GM18511 (cell line): Measurements from ENCODE around the gene DEPDC5.

Experiments used
- ATAC-seq: cut with Tn5 transposase; IDR thresholded peaks from one replicate; pipeline ENCODE4 v1.9.1; 2021; ENCODE audit warnings: mild to moderate bottlenecking, moderate library complexity; ENCODE audit not compliant: unreplicated experiment

Gene DEPDC5

DNA sequence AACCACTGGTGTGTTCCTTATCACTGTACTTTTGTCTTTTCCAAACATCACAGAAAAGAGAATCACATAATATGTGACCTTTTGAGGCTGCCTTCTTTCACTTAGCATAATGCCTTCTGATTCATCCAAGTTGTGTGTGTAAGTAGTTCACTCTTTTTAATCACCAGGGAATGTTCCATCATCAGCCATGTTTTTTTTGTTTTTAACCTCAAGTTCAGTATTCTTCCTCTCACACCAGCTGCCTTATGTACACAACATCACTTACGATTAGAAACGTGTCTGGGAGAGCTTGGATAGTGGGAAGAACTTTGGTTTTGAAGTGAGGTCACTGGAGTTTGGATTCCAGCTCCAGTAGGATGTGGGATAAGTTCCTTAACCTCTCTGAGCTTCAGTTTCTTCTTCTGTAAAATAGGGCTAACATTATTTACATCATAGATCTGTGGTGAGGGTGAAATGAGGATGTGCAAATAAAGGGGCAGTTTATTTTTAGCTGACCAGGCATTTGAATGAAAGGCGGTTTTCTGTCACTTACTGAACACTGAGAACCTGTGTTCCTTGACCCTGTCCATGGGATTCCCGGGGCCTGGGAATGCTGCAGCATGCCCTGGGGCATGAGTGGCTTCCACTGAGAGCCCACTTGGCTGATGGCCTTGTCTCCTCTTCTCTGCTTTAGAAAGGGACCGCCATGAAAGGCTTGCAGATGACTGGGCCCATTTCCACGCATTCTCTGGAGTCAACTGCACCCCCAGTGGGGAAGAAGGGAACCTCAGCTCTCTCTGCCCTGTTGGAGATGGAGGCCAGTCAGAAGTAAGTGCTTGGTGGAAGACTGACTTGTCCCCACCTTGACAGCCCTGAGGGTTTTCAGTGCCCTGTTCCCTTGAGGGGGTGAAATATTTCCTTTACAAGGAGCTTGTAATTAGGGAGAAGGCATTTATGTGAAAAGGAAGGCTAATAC is 92.6 kb downstream of the DEPDC5 start:
- no peak for ATAC-seq

DNA sequence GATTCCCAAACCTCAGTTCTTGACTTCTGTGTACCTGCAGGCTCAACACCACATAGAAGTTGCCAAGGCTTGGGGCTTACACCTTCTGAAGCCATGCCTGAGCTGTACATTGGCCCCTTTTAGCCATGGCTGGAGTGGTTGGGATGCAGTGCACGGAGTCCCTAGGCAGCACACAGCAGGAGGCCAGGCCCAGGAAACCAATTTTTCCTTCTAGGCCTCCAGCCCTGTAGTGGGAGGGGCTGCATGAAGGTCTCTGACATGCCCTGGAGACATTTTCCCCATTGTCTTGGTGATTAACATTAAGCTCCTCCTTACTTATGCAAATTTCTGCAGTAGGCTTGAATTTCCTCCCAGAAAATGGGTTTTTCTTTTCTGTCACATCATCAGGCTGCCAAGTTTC is 94.6 kb downstream of the DEPDC5 start:
- no peak for ATAC-seq

DNA sequence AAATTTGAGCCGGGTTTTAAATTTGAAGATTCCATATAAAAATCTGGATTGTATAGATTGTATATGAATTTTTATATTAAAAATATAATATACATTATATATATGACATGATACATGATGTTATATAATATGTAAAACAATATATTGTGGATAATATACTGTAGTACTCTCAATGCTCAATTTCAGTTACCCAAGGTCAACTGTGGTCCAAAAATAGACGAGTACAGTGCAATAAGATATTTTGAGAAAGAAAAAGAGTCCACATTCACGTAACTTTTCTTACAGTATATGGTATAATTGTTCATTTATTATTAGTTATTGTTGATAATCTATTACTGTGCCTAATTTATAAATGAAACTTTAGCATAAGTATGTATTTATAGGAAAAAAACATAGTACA is 96.3 kb downstream of the DEPDC5 start:
- no peak for ATAC-seq

DNA sequence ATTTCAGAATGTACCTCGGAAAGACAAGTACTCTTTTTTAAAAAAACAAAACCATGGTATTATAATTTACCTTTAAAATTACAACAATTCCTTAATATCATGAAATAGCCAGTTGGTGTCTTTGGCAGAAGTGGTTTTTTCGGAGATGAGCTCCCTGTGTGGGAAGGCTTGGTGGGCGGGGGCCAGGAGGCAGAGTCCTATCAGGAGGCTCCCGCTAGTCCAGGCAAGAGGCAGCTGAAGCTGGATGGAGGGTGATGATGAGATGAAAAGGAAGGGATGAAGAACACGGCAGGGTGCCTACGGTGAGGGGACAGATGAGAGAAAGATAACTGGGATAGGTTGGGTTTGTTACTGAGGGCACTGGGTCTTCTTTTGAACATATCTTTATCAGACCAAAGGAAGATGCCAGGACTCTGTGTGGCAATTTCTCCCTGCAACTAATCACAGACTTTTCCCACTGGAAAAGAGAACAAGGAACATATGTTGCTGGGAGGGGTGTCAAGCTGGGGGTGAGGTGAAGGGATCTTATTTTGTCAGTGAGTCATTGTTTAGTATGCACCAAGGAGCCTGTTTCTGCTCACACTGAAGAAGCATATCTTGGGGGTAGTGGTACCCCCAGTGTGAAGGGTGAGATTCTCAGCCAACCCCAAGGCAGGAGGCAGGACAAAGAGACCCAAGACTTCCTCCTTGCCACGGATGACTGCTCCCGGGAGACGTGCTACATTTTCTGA is 99.0 kb downstream of the DEPDC5 start:
- no peak for ATAC-seq

DNA sequence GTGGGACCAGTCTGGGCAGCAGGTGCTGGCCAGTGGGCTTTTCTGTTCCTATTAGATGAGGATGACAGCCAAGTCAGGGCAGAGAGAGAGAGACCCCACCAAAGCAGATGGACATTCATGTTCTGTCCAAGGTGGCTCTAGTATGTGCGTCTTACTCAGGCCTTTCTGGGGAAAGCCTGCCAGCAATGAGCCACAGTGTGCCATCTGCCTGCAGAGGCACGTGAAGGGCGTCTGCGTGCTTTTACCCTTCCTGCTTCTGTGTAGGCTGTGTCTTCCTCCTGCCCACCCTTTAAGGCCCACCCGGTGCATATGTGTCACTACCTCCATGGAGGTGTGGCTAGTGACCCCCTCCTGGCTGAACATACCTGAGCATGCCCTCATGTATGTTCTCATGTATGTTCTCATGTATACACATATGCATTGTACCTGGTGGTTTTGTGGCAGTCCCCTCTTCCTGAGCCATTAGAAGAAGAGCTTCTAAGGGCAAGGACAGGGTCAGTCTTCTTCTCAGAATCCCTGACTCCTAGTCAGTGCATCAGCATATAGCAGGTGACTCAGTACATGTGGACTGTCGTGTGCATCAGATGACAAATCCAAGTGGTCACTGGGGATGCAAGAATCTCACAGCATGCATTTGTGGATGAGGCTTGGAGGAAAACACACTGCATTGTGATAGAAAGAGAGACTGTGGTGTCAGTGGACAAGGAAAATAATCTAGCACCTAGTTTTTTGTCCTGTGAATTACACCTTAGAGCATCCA is 100.1 kb downstream of the DEPDC5 start:
- ATAC-seq, result no peak

DNA sequence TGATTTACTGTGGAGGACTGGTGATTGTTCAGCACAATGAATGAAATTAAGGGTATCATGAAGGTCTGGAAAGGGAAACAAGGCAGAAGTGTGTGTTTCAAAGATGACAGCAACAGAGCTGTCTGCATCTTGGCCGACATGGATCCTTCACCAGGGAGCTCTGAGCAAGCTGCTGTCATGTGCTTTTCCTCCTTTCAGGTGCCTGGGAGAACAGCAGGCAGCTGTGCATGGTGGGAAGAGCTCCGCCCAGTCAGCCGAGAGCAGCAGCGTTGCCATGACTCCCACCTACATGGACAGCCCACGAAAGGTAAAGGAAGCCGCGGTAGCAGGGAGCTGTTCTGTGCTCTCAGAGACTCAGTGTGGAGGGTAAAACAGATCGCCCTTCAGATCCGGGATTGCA is 103.4 kb downstream of the DEPDC5 start:
- ATAC-seq, result no peak

DNA sequence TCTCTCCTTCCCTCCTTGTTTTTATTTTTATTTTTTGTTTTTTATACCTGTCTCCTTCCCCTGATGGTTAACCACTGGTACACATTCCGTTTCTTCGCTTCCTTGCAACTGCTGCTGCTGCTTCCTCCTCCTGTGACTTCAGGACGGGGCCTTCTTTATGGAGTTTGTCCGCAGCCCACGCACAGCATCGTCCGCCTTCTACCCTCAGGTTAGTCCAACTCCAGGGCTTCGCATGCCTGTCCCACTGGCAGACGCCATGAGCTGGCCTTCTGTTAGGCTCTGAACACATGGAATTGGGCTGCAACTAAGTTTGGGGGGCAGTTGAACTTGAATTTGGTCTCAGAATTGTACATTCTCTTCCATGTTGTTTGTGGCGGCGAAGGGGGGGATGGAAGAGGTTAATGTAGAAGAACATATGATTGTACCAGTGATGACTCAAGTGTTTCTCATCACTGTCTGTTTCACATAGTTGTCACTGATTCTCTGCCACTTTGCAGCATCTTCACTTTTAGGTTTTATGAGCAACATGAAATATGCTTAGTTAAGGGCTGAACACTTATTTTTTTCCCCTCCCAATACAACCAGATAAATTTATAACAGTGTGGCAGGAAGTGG is 107.5 kb downstream of the DEPDC5 start:
- no peak for ATAC-seq

DNA sequence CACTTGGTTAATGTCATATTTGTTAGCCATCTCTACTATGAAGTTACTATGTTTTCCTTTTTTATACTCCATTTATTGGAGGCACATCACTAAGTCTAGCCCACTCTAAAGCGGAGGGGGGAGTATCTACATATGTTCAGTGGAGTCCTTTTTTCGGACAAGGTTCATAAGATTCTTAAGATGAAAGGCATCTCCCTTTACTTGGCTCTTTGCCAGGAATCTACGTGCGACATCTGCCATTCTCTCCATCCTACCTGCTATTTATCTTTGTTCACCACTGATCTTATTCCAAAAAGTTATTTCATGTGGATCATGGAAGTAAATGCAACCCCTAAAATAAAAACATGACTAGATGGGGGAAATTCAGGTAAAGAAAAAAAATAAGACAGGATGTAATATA is 113.1 kb downstream of the DEPDC5 start:
- no peak for ATAC-seq

DNA sequence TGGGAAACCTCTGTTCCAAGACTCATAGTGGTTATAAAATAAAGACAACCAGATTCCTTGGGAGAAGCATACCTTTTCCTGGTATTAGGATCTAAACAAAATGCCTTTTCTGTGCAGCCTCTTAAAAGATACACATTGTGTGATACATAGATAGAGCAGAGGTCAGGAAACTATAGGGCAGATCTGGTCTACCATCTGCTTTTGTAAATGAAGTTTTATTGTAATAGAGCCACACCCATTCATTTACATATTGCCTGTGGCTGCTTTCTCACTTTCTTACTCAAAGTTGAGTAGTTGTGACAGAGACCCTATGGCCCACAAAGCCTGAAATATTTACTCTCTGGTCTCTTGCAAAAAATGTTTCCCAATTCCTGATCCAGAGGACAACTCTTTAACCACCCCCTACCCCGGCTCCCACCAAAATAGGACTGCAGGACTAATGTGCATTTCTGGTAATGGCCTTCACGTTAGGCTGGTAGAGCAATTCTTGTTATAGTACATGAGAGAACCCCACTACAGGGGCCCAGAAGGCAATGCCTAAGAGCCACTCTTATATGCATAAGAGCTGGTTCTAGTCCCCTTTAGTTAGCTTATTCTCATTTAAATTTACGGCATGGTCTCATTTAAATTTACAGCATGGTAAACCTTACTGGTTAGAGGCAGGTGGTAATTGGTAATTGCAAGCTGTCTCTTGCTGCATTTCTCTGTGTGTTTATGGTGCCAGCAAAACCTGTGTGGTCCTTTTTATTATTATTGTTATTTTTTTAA is 113.8 kb downstream of the DEPDC5 start:
- ATAC-seq, result no peak

DNA sequence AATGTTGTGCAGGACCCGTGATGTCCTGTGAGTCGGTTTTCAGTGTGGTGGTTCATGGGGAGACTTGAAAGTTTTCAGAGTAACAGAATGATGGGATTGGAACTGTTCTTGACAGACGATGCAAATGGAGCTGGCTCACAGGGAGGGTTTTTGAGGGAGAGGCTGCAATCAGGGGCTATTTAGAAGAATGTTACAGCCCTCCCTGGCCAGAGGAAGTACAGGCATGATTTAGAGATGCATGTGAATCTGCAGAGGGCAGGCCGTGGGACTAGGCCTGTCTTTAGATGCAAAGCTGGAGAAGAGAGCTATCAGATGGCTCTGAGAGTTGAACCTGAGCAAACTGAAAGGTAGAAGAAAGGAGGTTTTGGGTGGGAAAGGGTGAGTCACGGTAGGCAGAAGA is 115.9 kb downstream of the DEPDC5 start:
- ATAC-seq, result no peak

DNA sequence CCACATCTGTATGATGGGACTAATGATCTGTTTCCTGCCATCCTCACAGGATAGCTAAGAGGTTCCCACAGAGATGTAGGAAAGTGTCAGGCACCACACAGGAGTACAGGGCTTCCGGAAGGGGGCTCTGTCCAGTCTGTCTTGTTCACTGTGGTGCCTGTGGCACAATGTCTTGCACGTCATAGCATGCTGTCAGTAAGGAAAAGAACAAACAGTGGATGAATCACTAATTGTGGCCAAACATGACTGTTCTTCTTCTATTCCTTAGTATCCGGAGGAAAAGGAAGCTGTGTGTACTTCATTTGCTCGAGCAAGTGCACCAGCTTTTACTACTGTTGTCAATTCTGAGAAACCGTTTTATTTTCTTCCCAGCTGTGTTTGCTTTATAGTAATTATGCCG is 117.1 kb downstream of the DEPDC5 start:
- no peak for ATAC-seq

DNA sequence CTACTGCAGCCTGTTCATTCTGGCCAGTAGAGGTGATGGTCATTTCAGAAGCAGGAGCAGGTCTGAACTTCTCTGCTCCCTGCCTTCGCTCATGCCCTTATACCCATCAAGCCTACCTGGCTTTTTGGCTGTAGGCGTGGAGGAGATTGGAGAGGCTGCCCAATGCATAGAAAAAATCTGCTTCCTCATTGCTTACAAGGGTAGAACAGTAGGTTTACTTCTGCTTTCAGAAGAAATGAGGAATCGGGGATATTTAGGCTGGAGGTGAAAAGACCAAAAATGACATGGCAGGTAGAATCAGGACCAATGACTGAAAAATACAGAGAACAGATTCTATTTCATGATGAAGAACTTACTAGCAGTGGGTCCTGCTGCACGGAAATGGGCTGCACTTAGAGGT is 117.7 kb downstream of the DEPDC5 start:
- no peak for ATAC-seq

DNA sequence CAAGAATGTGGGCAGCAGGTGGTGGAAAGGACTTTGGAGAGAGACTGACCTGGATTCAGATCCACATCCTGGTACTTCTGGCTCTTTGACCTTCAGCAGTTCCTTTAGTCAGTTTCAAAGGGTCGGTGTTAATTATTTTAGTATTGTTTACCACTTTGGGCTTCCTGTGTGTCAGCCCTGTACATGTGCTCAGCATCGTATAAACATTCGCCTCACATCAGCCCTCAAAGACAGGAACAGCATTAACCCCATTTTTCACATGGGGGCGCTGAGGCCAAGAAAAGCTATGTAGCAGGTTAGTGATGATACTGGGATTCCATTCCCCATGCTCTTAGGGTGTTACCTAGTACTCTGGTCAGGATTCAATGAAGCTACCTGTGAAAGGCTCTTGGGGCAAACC is 118.4 kb downstream of the DEPDC5 start:
- ATAC-seq, result no peak

DNA sequence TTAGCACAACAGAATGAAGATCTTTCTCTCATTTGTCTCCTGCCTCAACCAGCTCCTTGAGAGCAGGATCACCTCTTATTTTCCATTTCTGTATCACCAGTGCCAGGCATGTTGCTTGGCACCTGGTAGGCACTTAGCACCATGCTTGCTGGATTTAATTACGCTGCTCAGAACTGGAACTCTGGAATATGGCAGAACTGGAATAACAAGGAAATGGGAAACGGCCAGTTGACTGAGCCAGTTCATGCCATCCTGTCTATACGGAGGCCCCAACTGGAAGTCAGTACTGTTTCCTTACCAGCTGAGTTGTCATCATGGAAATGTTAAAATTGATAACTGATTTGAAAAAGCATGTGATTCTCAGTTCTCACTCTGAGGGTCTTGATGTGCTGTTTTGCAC is 121.0 kb downstream of the DEPDC5 start:
- no peak for ATAC-seq

DNA sequence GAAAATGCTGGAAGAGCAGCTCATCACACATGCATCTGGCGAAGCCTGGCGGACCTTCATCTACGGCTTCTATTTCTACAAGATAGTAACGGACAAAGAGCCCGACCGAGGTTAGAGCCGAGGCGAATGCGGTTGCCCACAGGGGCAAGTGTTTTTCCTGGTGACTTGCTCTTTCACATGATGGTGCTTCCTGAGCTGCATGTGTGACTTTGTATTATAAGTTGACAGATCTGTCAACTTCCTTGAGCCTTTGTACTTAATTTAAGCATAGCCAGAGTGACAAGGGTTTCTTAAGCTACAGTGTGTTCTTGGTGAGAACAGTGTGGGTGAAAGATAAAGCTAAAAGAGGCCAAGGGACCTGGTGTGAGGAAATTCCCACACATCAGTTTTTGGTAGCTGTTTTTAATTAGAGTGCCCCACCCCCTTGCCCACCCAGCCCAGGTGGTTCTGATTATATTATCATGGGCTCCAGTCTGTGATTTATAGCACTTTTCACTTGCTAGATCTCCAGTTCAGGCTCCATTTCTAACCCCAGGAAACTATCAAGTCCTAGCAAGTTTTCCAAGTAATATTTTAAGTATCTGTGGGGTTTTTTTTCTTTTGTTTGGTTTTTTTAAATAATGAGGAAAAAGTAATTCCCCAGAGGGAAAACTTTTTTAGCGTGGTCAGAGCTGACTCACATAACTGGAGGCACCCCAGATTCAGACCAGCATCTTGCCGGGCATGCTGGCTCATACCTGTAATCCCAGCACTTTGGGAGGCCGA is 122.5 kb downstream of the DEPDC5 start:
- no peak for ATAC-seq

DNA sequence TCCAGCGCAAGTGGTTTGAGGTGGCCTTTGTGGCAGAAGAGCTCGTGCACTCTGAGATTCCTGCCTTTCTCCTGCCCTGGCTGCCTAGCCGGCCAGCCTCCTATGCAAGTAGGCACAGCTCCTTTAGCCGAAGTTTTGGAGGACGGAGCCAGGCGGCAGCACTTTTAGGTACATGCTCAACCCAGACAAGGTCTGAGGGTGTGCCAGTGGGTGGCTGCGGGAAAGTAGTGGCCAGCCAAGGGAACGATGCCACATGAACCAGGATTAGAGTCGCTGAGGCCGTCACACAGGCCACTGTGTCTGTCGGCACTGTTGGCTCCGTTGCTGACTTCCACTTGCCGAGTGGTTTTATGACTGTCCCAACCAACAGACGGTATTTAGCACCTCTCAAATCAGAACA is 125.8 kb downstream of the DEPDC5 start:
- ATAC-seq, result no peak

DNA sequence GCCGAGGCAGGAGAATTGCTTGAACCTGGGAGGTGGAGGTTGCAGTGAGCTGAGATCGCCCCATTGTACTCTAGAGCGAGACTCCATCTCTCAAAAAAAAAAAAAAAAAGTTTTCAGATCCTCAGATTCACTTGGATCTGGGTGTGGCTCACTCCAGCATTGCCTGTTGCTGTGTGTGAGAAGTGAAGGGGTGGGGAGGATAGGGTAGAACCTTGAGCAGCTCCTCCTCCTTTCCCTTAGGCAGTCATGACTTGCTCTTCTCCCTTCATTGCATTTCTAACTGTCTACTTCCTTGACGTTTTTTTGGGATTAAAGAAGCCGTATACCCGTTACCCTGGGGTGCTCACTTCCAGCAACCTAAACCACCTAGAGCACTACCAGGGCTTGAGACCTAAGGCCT is 127.4 kb downstream of the DEPDC5 start:
- ATAC-seq, result no peak

DNA sequence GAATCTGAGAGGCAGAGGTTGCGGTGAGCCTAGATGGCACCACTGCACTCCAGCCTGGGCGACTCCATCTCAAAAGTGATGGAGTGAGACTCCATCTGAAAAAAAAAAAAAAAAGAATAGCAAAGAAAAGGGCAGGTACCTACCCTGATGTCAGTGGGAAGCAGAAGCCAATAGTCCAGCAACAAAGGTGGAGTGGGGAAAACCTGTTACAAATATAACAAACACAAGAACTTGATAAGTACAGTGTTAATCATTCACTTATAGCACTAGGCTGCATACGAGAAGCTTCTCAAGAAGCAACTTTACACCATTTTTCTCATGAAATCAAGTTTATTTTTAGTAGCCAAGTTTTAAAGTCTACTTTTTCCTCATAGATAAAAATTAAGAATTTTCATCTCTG is 128.0 kb downstream of the DEPDC5 start:
- ATAC-seq, result no peak

DNA sequence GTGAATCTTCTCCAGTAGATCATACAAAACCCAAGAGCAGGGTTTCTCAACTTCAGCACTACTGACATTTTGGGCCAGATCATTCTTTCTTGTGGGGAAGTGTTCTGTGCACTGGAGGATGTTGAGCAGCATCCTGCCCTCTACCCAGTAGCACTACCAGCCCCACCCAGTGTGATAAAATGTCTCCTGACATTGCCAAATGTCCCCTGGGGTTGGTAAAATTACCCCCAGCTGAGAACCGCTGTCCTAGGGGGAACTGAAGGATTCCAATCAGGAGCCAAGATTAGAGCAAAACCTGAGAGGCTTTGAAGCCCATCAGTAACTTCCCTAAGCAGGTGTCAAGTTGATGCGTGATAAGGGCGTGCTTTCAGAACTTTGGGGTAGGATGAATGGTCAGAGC is 129.2 kb downstream of the DEPDC5 start:
- ATAC-seq, result no peak

DNA sequence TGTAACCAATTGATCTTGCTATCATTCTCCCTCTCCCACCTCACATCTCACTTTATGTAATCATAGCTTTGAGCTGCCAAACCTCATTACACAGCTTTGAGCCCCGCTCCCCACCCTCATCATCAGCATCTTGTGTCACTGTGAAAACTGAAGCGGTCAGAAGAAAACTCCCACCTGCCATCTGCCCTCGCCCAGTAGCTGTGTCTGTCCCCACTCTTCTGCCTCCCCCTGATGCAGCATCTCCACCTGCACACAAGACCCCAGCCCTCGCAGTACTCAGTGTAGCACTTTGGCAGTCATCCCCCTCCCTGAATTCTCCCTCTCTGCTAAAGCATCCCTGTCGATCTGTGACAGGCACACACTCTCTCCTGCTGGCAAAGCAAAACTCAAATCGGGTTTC is 130.2 kb downstream of the DEPDC5 start:
- no peak for ATAC-seq
